ENCODE measurements around the gene CFAP53.

- TF ChIP-seq, protein P1, sequence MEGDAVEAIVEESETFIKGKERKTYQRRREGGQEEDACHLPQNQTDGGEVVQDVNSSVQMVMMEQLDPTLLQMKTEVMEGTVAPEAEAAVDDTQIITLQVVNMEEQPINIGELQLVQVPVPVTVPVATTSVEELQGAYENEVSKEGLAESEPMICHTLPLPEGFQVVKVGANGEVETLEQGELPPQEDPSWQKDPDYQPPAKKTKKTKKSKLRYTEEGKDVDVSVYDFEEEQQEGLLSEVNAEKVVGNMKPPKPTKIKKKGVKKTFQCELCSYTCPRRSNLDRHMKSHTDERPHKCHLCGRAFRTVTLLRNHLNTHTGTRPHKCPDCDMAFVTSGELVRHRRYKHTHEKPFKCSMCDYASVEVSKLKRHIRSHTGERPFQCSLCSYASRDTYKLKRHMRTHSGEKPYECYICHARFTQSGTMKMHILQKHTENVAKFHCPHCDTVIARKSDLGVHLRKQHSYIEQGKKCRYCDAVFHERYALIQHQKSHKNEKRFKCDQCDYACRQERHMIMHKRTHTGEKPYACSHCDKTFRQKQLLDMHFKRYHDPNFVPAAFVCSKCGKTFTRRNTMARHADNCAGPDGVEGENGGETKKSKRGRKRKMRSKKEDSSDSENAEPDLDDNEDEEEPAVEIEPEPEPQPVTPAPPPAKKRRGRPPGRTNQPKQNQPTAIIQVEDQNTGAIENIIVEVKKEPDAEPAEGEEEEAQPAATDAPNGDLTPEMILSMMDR (IDR thresholded peaks at IDR 0.05; ENCODE audit: low read depth, low read length), result no peak
- no peak for TF ChIP-seq EZH2phosphoT487 (IDR thresholded peaks at IDR 0.05; ENCODE audit: low read depth)
Observed at GRCh38 chr18:50196261-50196660, 70.0 kb downstream of the CFAP53 start.

Data from OCI-LY3 (cell line).